Activated gamma-delta T cell treated with Interleukin-2 at 50 U/mL for 16 hours (primary cell): ENCODE results near the gene MGRN1.

Source experiments
- DNase-seq: peaks from one replicate; pipeline ENCODE4 v3.0.0-alpha.2; 2020

Gene MGRN1

DNA sequence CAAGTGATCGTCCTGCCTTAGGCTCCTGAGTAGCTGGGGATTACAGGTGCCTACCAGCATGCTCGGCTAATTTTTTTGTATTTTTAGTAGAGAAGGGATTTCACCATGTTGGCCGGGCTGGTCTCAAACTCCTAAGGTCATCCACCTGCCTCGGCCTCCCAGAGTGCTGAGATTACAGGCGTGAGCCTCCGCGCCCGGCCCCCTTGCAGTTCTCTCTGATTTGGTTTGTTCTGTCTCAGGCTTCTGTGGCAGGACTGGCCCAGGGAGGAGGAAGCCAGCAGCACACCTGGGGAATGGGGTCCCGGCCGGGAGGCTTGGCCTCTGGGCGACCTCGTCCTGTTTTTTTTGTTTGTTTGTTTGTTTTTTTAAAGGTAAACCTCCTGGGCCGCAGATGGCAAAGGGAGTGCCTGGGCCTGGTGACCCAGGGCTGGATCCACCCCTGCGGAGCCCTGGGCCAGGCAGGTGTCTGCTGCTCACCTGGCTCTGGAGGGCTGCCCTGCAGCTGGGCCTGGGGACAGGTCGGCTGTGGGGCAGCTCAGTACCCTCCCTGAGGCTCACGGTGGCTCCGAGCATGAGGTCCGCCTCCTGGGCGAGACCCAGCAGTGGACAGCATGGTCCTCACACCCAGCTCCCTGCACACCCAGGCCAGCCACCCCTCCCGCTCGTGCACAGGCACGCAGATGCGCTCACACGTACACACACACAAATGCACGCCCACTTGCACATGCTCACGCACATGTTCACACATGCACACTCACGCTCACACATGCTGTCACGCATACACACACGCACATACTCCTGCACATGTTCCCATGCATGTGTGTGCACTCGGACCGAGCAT lies 65.5 kb downstream of the MGRN1 start:
- no peak for DNase-seq

GRCh38 chr16:4690946-4691665 lies 66.5 kb downstream of the MGRN1 start:
- no peak for DNase-seq

DNA sequence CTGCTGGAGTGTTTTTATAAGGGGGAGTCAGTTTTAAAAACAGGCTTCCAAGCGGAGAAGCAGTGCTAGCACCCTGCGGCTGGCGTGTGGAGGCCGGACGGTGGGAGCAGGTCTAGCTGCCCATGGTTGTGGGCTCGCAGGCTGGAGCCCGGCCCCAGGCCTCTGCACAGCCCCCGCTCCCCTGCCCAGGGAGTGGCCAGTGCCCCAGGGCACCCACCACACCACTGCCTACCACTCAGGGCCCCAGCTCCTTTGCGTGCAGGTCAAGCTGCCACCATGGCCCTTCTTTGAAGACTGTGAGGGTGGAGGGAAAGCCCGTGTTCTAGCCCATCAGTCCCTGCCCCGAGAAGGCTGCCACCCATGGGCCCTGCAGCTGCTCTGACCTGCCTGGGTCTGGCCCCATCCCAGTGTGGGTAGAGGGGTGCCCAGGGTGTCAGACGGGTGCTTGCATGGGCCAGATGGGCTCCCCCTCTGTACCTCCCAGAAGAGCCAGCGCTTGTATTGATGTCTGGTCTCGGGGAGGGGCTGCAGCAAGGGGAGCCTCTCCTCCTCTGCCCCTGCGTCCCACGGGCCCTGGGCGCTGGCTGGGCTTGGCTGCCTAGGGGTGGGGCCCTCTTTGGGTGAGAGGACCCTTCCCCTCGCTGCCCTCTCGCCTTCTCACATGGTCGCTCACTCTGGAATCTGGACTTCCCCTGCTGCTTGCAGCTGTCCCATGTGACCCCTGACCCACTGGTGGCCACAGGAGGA lies 67.2 kb downstream of the MGRN1 start:
- DNase-seq, result no peak

DNA sequence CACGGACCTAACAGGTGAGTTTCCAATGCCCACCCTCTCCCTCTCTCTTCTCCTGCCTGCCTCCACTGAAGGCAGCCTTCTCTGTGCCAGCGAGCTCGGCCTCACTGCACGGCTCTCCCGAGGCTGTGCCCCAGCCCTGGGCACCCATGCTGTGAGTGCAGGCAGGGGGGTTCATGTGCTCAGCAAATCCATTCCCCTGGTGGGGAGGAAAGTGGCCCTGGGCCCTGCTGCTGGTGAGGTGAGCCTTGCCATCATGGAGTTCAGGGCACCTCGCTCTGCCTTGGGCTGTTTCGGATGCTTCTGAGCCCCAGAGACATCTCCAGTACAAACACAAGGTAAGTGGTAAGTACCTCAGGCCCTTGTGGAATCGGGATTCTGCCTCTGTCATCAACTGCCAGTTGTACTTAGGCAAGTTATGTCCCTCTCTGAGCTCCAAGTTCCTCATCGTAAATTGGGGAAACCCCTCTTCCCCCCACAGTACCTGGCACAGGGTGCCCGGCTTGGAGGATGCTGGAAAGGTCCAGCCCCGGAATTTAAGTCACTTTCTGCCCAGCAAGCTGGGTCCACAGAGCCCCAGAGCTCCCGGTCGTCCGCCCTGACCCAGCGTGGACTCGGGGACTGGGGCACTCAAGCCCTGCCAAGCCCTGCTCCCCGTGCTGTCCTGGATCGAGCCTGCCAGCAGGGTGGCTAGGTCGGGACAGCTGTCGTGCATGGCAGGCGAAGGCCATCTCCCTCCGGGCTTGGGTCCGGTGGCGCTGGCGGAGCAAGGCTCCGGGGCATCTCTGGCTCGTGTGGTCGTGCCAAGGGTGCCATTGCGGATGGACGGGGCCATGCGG lies 68.1 kb downstream of the MGRN1 start:
- DNase-seq, result no peak

DNA sequence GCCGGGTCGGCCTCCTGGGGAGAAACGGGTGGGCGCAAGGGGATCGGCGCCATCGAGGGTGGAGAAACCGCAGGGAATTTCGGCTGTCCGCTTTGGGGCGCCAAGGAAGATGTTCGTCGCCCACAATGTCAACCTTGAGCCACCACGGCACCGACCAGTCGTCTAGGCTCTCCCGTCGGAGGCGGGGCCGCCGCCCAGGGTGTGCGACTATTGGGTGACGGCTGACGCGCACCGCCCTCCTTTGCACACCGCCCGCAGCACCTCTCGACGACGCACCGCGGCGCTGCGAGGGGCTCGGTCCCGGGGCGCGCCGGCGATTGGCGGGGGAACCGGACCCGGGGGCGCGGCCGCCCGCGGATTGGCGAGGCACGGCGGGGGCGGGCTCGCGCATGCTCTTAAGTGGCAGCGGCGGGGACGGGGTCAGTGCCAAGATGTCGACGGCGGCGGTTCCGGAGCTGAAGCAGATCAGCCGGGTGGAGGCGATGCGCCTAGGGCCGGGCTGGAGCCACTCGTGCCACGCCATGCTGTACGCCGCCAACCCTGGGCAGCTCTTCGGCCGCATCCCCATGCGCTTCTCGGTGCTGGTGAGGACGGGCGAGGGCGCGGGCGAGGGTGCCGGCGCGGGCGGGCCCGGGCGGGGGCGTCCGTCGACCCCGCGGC lies 68.8 kb downstream of the MGRN1 start, which contains the start of gene NUDT16L1:
Gene NUDT16L1, plus strand, starts transcription at position 267 of the 660 bp plus-strand sequence. Its CDS starts 165 bp downstream, at position 432.
- peak; percentile 97 for DNase-seq

GRCh38 chr16:4693956-4694641 lies 69.5 kb downstream of the MGRN1 start:
- DNase-seq, result peak; percentile 41

- DNase-seq, result no peak
Measured at GRCh38 chr16:4694642-4695451, 70.2 kb downstream of the MGRN1 start.

- no peak for DNase-seq
Measured at GRCh38 chr16:4695473-4696171, 71.0 kb downstream of the MGRN1 start.

- DNase-seq, result no peak
Measured at GRCh38 chr16:4696172-4696904, 71.7 kb downstream of the MGRN1 start.

DNA sequence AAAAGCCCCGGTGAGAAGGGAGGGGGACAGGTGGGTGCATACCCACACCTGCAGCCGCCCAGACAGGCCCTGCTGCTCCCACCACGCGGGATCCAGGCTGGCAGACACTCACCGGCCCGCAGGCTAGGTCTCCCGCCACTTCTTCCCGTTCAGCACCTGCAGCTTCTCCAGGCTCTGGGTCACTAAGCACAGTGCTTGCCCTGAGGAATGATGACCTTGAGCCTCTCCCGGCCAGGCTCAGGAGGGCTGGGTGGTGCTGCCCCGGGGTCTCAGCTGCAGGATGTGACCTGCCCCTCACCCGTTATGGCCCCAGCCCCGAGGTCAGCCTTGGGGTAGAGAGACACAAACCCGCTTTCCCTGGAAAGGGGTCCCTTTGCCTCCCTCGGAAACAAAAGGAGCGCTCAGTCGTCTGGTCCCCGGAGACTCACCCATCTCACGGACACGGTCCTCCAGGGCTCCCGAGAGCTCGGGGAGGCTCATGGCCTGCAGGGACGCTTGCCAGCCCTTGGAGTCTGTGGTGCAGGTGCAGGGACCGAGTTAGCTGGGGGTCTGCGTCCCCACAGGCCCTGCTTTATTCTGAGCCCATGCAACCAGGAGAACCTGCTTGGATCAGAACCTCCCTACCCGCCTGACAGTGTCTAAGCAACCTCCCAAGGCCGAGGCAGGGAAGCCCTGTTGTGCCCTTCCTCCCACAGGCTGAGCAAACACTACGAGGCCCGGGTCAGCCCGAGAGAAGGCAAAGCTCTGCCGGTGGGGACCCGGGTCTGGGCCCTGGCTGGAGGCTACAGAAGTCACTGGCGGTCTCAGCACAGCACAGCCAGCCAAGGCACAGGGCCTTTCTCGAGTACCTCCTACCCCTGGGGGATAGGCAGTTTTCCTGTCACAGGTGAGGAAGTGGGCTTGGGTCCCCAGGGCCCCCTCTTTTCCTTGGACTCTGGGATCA lies 72.5 kb downstream of the MGRN1 start:
- no peak for DNase-seq

DNA sequence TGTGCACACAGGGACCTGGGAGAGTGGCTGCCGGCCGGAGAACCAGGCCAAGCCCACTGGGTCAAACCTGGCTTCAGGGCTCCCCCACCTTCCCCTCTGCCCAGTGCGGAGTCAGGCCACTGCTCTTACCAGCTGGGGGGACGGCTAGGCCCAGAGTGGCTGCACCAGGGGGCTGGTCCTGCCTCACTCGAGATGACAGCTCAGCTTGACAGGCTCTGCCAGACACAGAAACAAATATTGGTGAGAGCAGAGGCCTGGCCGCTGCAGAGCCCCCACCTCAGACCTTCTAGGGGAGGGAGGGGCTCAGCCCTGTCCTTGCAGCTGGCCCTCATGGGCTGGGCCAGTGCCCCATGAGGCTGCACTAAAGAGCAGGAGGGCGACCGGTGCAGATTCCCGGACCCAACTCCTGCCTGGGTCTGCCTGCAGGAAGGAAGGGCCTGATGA lies 73.2 kb downstream of the MGRN1 start:
- no peak for DNase-seq

DNA sequence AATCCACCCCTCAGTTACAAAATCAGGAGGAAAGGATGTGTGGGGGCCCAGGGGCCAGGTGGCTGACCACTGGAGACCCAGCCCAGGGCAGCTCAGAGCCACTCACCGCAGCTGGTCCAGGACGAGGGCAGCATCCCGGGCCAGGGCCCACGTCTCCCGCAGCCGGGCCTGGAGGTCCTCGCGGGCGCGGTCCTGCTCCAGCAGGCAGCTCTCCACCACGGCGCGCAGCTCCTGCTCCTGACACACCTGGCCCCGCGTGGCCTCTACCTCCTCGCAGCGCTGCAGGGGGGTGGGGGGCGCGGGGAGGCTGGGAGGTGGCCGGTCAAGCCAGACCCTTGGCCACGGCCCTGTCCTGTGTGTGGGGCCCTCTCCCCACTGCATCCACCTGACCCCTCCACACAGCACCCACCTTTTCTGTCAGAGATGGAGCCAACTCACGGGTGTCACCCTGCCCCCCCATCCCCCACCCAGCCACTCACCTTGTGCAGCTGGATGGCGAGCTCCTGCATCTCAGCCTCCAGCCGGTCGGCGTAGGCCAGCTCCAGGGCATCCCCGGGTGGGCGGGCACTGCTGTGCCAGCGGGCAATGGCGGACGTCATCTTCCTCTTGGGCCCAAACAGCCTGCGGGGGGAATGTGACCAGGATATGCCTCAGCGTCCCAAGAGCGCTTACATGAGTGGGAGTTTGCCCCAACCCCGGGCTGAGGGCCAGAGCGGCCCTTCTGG lies 73.9 kb downstream of the MGRN1 start:
- DNase-seq, result no peak

- DNase-seq, result no peak
Measured at GRCh38 chr16:4699046-4699556, 74.5 kb downstream of the MGRN1 start.

- peak; percentile 36 for DNase-seq
Measured at GRCh38 chr16:4700380-4700996, 75.9 kb downstream of the MGRN1 start.

DNA sequence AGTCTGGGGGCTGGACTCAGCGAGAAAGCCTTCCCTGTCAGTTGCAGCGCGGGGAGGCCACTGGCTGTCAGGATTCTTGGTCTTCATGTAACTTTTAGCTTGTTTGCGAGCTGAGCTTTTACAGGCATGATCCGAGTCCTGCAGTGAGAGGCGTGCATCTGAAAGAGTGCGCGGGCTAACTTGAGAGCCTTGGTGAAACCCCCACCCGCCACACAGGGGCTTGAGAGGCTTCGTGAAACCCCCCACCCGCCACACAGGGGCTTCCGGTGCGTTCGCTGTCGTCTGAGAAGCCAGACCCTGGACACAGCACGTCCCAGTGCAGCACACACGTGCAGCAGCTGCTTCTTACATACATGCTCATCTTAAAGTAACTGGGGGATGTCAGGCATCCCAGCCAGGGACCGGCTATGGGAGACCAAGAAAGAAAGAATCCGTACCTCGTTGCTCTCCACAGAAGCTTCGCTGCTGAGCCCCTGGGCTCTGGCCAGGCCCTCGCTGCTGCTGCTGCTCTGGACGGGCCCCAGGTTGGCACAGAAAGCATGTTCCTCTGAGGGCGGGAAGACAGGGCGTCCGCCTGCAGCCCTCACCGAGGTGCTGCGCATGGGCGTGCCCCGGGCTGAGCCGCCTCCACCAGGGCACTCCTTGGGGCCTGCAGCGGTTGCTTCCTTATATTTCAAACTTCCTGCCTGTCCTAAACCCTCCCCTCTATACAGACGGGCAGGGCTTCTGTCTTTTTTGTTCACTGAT lies 76.5 kb downstream of the MGRN1 start:
- DNase-seq, result no peak
